ENCODE measurements around the gene UQCR10. TPM values are rescaled to one million over a fixed set of nuclear protein-coding genes. Genes with fewer than 3 reads are reported as not detected.
"Not testable (repeated sequence)": the region's sequence is repeated elsewhere in the genome, so short reads cannot be mapped to it uniquely, and the experiment has no call there.

The UQCR10 gene
- total RNA-seq, 2 experiments from 2014 or later, result 81.4 to 87.4 TPM

DNA sequence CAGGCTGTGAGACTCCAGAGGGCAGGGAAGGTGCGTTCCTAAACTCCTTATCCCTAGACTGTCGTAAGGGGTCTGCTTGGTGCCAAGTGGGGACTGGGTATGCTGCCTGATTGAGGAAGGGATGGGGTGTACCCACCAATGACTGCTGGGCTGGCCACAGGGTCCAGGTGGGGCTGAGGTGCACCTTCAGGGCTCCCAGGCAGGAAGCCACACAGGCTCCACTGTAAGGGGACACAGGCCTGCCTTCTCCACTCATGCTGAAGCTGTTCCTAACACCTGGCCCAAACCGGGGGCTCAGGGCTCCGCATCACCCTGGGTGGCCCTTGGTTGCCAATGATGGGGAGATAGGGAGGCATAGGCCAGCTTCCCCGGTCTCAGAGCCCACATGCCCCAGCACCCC lies 27.0 kb upstream of the UQCR10 start:
- H3K4me3 Mint-ChIP-seq, result no peak overlapping the region
- H3K9me3 Mint-ChIP-seq, result no peaks in the 10 kb centered on the region
- peaks cover 2% of the 10 kb centered on the region for H3K36me3 Mint-ChIP-seq
- intact Hi-C loops (cut with micrococcal nuclease), result no loop called here
- CTCF ChIA-PET, result no interaction called here
- no peak overlapping the region for H3K27ac Mint-ChIP-seq
- no peaks in the 10 kb centered on the region for H3K27me3 Mint-ChIP-seq
- POLR2A ChIA-PET, result no interaction called here
- no peak for DNase-seq
- H3K4me1 Mint-ChIP-seq (ENCODE audit: low read depth), result no peaks in the 10 kb centered on the region

DNA sequence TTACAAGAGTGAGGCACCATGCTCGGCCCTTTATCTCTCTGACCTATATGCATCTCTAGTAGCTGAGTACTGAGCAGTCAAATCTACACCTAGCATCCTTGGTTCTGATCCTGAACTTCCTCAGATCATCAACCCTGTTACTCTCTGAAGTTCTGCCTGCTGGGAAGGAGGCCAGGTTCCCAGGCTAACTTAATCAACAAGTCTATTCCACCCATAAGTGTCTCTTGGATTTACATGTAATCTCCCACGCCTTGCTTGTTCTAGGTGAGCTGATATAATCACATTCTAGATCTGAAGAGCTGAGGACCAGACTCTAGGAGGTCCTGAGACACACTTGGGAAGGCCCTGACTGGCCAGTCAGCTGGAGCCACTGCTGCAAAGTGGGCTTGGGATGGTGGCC lies 25.2 kb upstream of the UQCR10 start:
- intact Hi-C loops (cut with micrococcal nuclease), result no loop called here
- Mint-ChIP-seq H3K36me3 (peaks cover 5% of the 10 kb centered on the region), H3K27me3 (no peaks in the 10 kb centered on the region), H3K9me3 (no peaks in the 10 kb centered on the region), H3K27ac (no peak overlapping the region), H3K4me1 (ENCODE audit: low read depth) (no peaks in the 10 kb centered on the region), H3K4me3 (no peak overlapping the region)
- ChIA-PET POLR2A (no interaction called here), CTCF (no interaction called here)
- no peak for DNase-seq

DNA sequence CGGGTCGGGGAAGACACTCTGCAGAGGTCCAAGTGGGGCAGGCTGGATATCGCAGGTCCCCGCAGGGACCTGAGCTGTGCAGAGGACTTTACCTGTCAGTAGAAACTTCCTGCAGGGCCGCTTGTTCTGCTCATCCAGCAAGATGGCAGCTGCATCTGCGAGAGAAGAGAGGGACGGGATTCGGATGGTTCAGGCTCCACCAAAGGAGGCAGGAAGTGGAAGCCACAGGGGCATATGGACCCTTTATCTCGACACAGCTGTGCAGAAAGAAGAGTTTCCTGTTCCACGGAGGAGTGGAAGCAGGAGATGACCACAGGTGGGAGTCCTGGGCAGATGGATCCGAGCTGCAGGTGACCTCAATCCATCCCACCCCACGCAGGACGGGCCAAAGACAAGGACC lies 24.8 kb upstream of the UQCR10 start:
- intact Hi-C loops (cut with micrococcal nuclease), result no loop called here
- H3K27ac Mint-ChIP-seq, result no peak overlapping the region
- POLR2A ChIA-PET, result no interaction called here
- CTCF ChIA-PET, result no interaction called here
- H3K4me3 Mint-ChIP-seq, result no peak overlapping the region
- H3K36me3 Mint-ChIP-seq, result peaks cover 5% of the 10 kb centered on the region
- no peaks in the 10 kb centered on the region for H3K9me3 Mint-ChIP-seq
- no peaks in the 10 kb centered on the region for H3K27me3 Mint-ChIP-seq
- no peaks in the 10 kb centered on the region for H3K4me1 Mint-ChIP-seq (ENCODE audit: low read depth)
- DNase-seq, result no peak

DNA sequence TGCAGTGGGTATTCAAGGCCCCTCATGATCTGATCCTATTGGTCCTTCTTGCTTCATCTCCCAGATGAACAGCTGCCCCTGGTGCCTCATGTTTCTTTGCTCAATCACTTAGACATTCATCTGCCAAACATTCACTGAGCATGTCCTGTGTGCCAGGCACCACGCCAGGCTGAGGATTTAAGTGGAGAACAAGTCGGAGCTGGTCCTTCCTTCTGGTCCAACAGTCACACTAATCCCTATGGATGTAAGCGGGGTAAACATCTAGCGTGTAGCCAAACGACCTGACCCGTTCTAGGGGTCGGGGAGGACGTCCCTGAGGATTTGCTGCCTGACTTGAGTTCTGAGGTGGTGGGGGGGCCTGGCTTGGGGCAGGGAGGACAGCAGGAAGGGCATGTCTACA lies 22.3 kb upstream of the UQCR10 start:
- intact Hi-C loops (cut with micrococcal nuclease), result no loop called here
- Mint-ChIP-seq H3K27ac (no peak overlapping the region), H3K27me3 (no peaks in the 10 kb centered on the region), H3K4me3 (no peak overlapping the region), H3K9me3 (no peaks in the 10 kb centered on the region), H3K36me3 (peaks cover 7% of the 10 kb centered on the region), H3K4me1 (ENCODE audit: low read depth) (no peaks in the 10 kb centered on the region)
- ChIA-PET CTCF (no interaction called here), POLR2A (no interaction called here)
- no peak for DNase-seq

DNA sequence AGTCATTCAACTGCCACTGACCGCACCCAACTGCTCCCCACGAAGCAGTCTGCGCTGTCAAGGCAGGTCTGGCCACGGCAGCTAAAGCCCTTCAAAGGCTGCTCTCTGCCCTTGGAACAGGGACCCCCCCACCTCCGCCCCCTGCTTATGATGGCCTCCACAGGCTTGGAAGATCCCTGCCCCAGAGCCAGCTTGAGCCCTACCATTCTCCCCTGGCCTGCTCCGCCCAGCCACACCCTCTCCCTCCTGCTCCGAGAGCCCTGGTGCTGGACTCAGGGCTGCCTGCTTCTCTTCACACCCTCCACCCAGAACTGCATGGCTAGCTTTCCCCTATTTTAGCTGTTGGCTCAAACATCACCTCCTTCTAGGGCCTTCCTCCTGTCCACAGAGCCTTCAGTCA lies 19.3 kb upstream of the UQCR10 start:
- intact Hi-C loops (cut with micrococcal nuclease), result no loop called here
- Mint-ChIP-seq H3K4me3 (no peak overlapping the region), H3K4me1 (ENCODE audit: low read depth) (peaks cover 11% of the 10 kb centered on the region), H3K36me3 (peaks cover 10% of the 10 kb centered on the region), H3K9me3 (no peaks in the 10 kb centered on the region), H3K27me3 (no peaks in the 10 kb centered on the region), H3K27ac (no peak overlapping the region)
- no peak for DNase-seq
- ChIA-PET POLR2A (no interaction called here), CTCF (no interaction called here)

DNA sequence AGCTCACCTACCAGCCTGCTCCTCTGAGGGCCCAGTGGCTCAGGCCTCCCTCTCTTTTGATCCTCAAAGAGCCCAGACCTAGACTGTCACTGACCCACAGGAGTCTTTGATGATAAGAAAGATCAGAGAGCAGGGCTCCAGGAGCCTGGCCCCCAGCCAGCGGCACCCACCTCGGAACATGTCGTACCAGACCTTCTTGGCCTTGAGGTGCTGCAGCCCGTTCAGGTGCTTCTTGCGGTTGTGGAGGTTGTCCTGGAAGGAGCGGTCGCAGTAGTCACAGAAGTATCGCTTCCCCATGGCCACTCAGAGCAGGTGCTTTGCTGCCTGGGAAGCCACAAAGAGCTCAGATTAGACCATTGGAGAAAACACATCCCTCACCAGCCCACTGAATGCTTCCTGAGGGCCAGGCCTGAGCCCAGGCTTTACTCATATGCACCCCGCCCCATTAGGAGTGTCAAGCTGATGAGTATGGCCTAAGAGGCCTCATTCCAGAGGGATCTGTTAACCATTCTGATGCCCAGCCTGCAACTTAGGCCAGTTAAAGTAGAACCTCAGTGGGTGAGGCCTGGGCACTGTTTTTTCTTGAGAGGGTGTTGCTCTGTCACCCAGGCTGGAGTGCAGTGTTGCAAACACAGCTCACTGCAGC lies 18.8 kb upstream of the UQCR10 start:
- peaks cover 10% of the 10 kb centered on the region for H3K36me3 Mint-ChIP-seq
- intact Hi-C loops (cut with micrococcal nuclease), result no loop called here

DNA sequence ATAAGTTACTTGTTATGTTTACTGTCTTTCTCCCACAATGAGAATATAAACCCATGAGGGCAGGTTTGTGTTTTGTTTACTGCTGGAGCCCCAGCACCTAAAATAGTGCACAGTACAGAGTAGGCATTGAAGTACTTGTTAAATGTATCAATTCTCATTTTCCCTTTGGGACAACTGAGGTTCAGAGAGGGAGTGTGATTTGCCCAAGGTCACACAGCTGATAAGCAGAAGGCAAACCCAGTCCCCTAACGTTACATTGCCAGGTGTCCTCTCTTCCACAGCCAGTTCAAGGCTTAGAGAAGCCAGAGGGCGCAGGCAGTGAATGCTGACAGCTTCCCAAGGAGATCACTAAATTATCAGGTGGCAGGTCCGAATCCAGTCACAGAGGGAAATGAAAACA lies 17.1 kb upstream of the UQCR10 start:
- no peak for DNase-seq
- ChIA-PET CTCF (interaction anchor here (1.2 kb wide), 1 partner anchor 255 kb away, joined by 3 read pairs; no protein-coding TSS in a partner anchor), POLR2A (no interaction called here)
- Mint-ChIP-seq H3K9me3 (no peaks in the 10 kb centered on the region), H3K36me3 (peaks cover 7% of the 10 kb centered on the region), H3K27me3 (no peaks in the 10 kb centered on the region), H3K4me3 (no peak overlapping the region), H3K27ac (no peak overlapping the region), H3K4me1 (ENCODE audit: low read depth) (peaks cover 11% of the 10 kb centered on the region)
- intact Hi-C loops (cut with micrococcal nuclease), result no loop called here

More for the DNA sequence above, 18.8 kb upstream of the UQCR10 start:
- no peak for DNase-seq
- Mint-ChIP-seq H3K27me3 (no peaks in the 10 kb centered on the region), H3K4me1 (ENCODE audit: low read depth) (peaks cover 11% of the 10 kb centered on the region), H3K9me3 (no peaks in the 10 kb centered on the region), H3K4me3 (no peak overlapping the region), H3K27ac (no peak overlapping the region)
- ChIA-PET CTCF (no interaction called here), POLR2A (no interaction called here)

DNA sequence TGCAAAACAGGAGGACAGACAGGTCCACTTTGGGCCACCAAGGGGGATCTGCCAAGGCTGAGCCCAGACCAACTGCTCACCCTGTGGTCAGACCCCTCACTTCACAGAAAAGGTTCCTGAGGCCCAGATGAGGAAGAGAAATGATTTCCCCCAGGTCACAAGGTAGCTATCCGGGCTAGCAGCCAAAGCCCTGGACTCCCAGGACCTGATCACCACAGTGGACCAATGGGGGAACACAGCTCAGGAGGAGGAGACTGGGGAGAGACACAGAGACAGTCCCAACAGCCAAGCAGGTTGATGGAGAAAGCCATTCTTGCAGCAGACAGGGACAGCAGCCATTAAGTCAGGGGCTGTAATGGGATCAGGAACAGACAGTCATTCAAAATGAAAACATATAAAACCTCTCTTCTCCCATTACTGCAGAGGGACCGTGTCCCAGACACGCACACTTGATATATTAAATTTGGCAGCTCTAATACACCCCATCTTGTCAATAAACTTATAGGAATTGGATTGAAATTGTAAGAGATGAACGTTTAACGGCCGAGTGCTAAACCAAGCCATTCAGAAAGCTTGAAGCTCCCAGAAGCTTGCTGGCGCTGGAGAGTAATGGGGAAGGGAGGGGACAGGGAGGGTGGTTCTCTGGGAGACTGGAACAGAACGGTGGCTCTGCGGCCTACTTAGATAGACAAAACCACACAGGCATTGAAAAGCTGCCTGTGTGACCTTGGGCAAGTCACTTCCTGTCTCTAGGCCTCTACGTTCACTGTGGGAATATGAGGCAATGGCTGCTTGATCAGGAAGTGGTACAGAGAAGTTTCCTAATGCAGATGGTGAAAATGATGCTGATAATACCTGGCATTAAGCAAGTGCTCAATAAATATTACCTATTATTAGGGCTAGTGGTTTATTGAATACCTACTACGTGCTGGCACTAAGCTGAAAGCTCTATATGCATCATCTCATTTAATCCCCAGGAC lies 16.3 kb upstream of the UQCR10 start:
- CTCF ChIA-PET, result interaction anchor here (1.2 kb wide), 1 partner anchor 255 kb away, joined by 3 read pairs; no protein-coding TSS in a partner anchor
- Mint-ChIP-seq H3K9me3 (no peaks in the 10 kb centered on the region), H3K27ac (peak overlapping the region; percentile 56), H3K4me1 (ENCODE audit: low read depth) (peaks cover 11% of the 10 kb centered on the region), H3K27me3 (no peaks in the 10 kb centered on the region), H3K4me3 (no peak overlapping the region), H3K36me3 (peaks cover 4% of the 10 kb centered on the region)
- peak; percentile 34 for DNase-seq
- POLR2A ChIA-PET, result interaction anchor here (0.6 to 1.6 kb wide), 2 partner anchors 16 to 1212 kb away, joined by 4 to 6 read pairs; partner anchors contain the start of genes UQCR10 and ZMAT5
- intact Hi-C loops (cut with micrococcal nuclease), result no loop called here

DNA sequence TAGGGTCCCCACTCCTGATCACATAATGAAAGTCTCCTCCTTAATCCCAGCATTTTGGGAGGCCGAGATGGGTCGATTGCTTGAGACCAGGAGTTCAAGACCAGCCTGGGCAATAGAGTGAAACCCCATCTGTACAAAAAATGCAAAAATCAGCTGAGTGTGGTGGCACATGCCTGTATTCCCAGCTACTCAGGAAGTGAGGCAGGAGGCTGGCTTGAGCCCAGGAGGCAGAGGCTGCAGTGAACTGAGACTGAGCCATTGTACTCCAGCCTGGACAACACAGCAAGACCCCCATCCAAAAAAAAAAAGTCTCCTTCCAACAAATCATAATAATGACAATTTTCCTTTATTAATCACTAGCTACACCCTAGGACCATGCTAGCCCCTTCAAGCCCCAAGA lies 15.5 kb upstream of the UQCR10 start:
- Mint-ChIP-seq H3K27me3 (no peaks in the 10 kb centered on the region), H3K4me1 (ENCODE audit: low read depth) (peaks cover 11% of the 10 kb centered on the region), H3K27ac (no peak overlapping the region), H3K9me3 (no peaks in the 10 kb centered on the region), H3K4me3 (no peak overlapping the region), H3K36me3 (peaks cover 4% of the 10 kb centered on the region)
- ChIA-PET POLR2A (interaction anchor here (1.6 kb wide), 1 partner anchor 15 kb away, joined by 4 read pairs; the partner anchor contains the start of genes UQCR10 and ZMAT5), CTCF (no interaction called here)
- intact Hi-C loops (cut with micrococcal nuclease), result no loop called here
- no peak for DNase-seq

DNA sequence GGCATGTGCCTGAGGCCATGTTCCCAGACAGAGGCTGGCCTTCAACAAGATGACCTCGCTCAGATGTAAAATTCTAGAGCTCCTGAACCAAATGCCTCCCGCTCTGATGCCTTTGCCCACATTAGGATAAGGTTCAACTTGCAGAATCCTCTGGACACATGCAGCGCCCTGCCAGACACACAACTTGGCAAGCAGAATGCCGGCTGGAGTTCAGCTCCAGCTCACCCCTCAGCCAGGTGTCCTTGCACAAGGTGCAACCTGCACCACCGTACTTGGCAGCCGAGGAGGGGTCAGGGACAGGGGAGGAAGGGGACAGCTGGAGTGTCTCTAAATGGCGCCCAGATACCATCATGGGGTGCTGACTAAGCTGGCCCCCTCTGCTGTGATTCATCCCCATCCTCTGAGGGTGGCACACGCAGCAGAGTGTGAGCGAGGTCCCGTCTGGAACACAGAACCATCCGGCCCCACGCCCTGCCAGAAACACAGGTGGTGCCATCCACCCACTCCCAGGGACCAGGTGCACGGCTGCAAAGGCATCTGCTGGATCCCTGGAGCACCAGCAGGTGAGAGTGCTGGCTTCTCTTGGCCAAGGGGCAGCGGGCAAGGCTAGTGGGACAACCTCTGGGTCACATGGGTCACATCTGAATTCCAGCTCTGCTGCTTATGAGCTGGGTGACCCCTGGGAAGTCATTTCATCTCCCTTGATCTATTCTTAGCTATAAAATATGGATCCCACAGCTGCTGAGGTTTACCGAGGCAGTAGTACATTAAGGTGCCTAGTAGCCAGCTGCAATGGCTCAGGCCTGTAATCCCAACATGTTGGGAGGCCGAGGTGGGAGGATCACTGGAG lies 13.1 kb upstream of the UQCR10 start:
- Mint-ChIP-seq H3K27me3 (no peaks in the 10 kb centered on the region), H3K4me1 (ENCODE audit: low read depth) (peaks cover 11% of the 10 kb centered on the region), H3K9me3 (no peaks in the 10 kb centered on the region), H3K4me3 (no peak overlapping the region), H3K27ac (no peak overlapping the region), H3K36me3 (peaks cover 2% of the 10 kb centered on the region)
- intact Hi-C loops (cut with micrococcal nuclease), result no loop called here
- POLR2A ChIA-PET, result no interaction called here
- CTCF ChIA-PET, result no interaction called here
- DNase-seq, result no peak

DNA sequence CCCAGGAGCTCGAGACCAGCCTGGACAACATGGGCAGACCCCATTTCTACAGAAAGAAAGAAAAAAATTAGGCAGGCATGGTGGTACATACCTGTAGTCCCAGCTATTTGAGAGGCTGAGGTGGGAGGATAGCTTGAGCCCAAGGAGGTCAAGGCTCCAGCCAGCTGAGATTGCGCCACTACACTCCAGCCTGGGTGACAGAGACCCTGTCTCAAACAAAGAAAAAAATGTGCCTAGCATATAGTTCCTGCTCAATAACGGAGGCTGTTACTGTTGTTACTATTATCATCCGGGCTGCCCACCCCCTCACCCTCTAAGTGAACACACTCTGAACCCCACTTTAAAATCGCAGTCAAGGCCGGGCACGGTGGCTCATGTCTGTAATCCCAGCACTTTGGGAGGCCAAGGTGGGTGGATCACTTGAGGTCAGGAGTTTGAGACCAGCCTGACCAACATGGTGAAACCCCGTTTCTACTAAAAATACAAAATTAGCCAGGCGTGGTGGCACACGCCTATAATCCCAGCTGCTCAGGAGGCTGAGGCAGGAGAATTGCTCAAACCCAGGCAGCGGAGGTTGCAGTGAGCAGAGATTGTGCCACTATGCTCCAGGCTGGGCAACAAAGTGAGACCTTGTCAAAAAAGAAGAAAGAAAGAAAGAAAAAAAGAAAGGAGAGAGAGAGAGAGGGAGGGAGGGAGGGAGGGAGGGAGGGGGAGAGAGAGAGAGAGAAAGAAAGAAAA lies 12.3 kb upstream of the UQCR10 start:
- H3K27me3 Mint-ChIP-seq; CTCF ChIA-PET; POLR2A ChIA-PET; H3K36me3 Mint-ChIP-seq; H3K4me3 Mint-ChIP-seq; intact Hi-C loops (cut with micrococcal nuclease); H3K9me3 Mint-ChIP-seq; DNase-seq; H3K27ac Mint-ChIP-seq: not testable (repeated sequence)
- H3K4me1 Mint-ChIP-seq (ENCODE audit: low read depth), result peaks cover 11% of the 10 kb centered on the region
